K562 (cell line): ENCODE data around the gene OR14A16. TPM values are rescaled to one million over a fixed set of nuclear protein-coding genes. Genes with fewer than 3 reads are reported as not detected.

Source experiments
- ELF2 ChIP-seq: fragments of 250-450 bp; sonication (Bioruptor Pico); IDR thresholded peaks from 2 replicates; pipeline ENCODE4 v1.5.0; 2021; ENCODE audit warnings: mild to moderate bottlenecking
- HIVEP1 ChIP-seq: fragments of 250-450 bp; sonication (Bioruptor Pico); IDR thresholded peaks from 2 replicates; pipeline ENCODE4 v1.4.0; 2020; ENCODE audit warnings: mild to moderate bottlenecking
- HNRNPL ChIP-seq: fragments of 200-400 bp; formaldehyde crosslinking; IDR thresholded peaks from 2 replicates; pipeline ENCODE4 v1.6.1; 2017; ENCODE audit warnings: low read depth, mild to moderate bottlenecking, low read length
- HNRNPUL1 ChIP-seq: fragments of 200-400 bp; formaldehyde crosslinking; IDR thresholded peaks from 2 replicates; pipeline ENCODE4 v1.6.1; 2017; ENCODE audit warnings: low read length
- KDM5B ChIP-seq: fragments of 200-600 bp; sonication (generic); IDR thresholded peaks from 2 replicates; pipeline ENCODE4 v1.6.1; 2012; ENCODE audit warnings: low read depth, mild to moderate bottlenecking, moderate library complexity, low read length, control low read depth, inconsistent platforms; ENCODE audit not compliant: insufficient replicate concordance
- KLF1 ChIP-seq: fragments of 450-650 bp; IDR thresholded peaks from 2 replicates; pipeline ENCODE4 v1.6.1; 2016; ENCODE audit warnings: missing genetic modification characterization, missing compliant biosample characterization
- KLF6 ChIP-seq: fragments of 250-450 bp; sonication (Bioruptor Pico); IDR thresholded peaks from 2 replicates; pipeline ENCODE4 v1.4.0; 2020; ENCODE audit warnings: mild to moderate bottlenecking, moderate library complexity, borderline replicate concordance
- MED1 ChIP-seq: sonication (generic); formaldehyde crosslinking; IDR thresholded peaks from 2 replicates; pipeline ENCODE4 v1.8.1; 2023; ENCODE audit warnings: missing genetic modification reagents, borderline replicate concordance
- MEF2D ChIP-seq: conservative IDR thresholded peaks from 2 replicates; pipeline ENCODE4 v1.6.1; 2016; ENCODE audit warnings: low read depth, missing genetic modification characterization, missing compliant biosample characterization
- MTA1 ChIP-seq: fragments of 450-650 bp; IDR thresholded peaks from 2 replicates; pipeline ENCODE4 v1.6.1; 2017; ENCODE audit warnings: borderline replicate concordance
- NR2C1 ChIP-seq, 2 experiments: fragments of 450-650 bp; IDR thresholded peaks; 2 replicates each; pipeline ENCODE4 v1.6.1; 2017; ENCODE audit warnings: mild to moderate bottlenecking in 2 of 2, antibody characterized with exemption in 1 of 2, inconsistent platforms in 1 of 2, missing compliant biosample characterization in 1 of 2, missing genetic modification characterization in 1 of 2
- POLR2H ChIP-seq: IDR thresholded peaks from 2 replicates; pipeline ENCODE4 v1.6.1; 2016; ENCODE audit warnings: missing genetic modification characterization, low read depth, mild to moderate bottlenecking, control low read depth, missing compliant biosample characterization, moderate library complexity
- SAFB ChIP-seq: fragments of 200-400 bp; formaldehyde crosslinking; IDR thresholded peaks from 2 replicates; pipeline ENCODE4 v1.6.1; 2017; ENCODE audit warnings: low read depth, low read length, borderline replicate concordance
- SLC30A9 ChIP-seq: fragments of 250-450 bp; sonication (Bioruptor Pico); IDR thresholded peaks from 2 replicates; pipeline ENCODE4 v1.8.0; 2022; ENCODE audit warnings: mild to moderate bottlenecking, moderate library complexity
- SNRNP70 ChIP-seq: fragments of 200-400 bp; formaldehyde crosslinking; optimal IDR thresholded peaks from 2 replicates; pipeline ENCODE3; 2017; ENCODE audit warnings: low read depth, low read length
- TCFL5 ChIP-seq: fragments of 250-450 bp; sonication (Bioruptor Pico); conservative IDR thresholded peaks from 2 replicates; pipeline ENCODE4 v1.6.1; 2021; ENCODE audit warnings: mild to moderate bottlenecking, moderate library complexity, matching md5 sums
- U2AF2 ChIP-seq: fragments of 200-400 bp; formaldehyde crosslinking; optimal IDR thresholded peaks from 2 replicates; pipeline ENCODE3; 2017; ENCODE audit warnings: low read depth, mild to moderate bottlenecking, low read length
- USF1 ChIP-seq: sonication (generic); formaldehyde crosslinking; IDR thresholded peaks from 2 replicates; pipeline ENCODE4 v1.9.0; 2022; ENCODE audit warnings: mild to moderate bottlenecking, missing genetic modification reagents
- ZC3H8 ChIP-seq: fragments of 450-650 bp; IDR thresholded peaks from 2 replicates; pipeline ENCODE4 v1.6.1; 2017
- ZFPM2 ChIP-seq: fragments of 250-450 bp; sonication (Bioruptor Pico); IDR thresholded peaks from 2 replicates; pipeline ENCODE4 v1.5.1; 2022; ENCODE audit warnings: mild to moderate bottlenecking
- ZNF347 ChIP-seq: fragments of 450-650 bp; formaldehyde crosslinking; IDR thresholded peaks from 2 replicates; pipeline ENCODE4 v1.4.0; 2020; ENCODE audit warnings: low read depth, mild to moderate bottlenecking, moderate library complexity
- ZNF444 ChIP-seq: fragments of 250-450 bp; sonication (Bioruptor Pico); IDR thresholded peaks from 2 replicates; pipeline ENCODE4 v1.4.0; 2020; ENCODE audit warnings: mild to moderate bottlenecking, moderate library complexity
- ZNF668 ChIP-seq: fragments of 250-450 bp; sonication (Bioruptor Pico); IDR thresholded peaks from 2 replicates; pipeline ENCODE4 v1.8.0; 2022; ENCODE audit warnings: mild to moderate bottlenecking, inconsistent platforms
- ZNF75A ChIP-seq: fragments of 450-650 bp; formaldehyde crosslinking; IDR thresholded peaks from 2 replicates; pipeline ENCODE4 v1.4.0; 2020; ENCODE audit warnings: mild to moderate bottlenecking
- ZNF76 ChIP-seq: fragments of 250-450 bp; sonication (Bioruptor Pico); IDR thresholded peaks from 2 replicates; pipeline ENCODE4 v1.4.0; 2020; ENCODE audit warnings: mild to moderate bottlenecking, moderate library complexity, borderline replicate concordance
- ZNF778 ChIP-seq: fragments of 450-650 bp; formaldehyde crosslinking; IDR thresholded peaks from 2 replicates; pipeline ENCODE4 v1.4.0; 2020; ENCODE audit warnings: mild to moderate bottlenecking, moderate library complexity
- polyA plus RNA-seq, 8 experiments: library from polyadenylated mRNA; depleted of rRNA in 4 of 8; stranded (reverse) in 5 of 8; unstranded in 3 of 8; fragments of >200 nt; fragmentation: Nextera tagmentation in 2 of 8; fragmentation: Illumina TruSeq in 1 of 8; extraction: Ambion mirVana in 2 of 8; extraction: Trizol in 1 of 8; gene quantifications; 2 replicates each; pipeline versions ENCODE4 v1.2.1 to v1.2.3, GENCODE V29; 2011 to 2014; ENCODE audit warnings: inconsistent platforms in 1 of 8, missing spikeins in 1 of 8
- total RNA-seq, 7 experiments: library from RNA; depleted of rRNA in 6 of 7; stranded (reverse); fragments of >200 nt in 6 of 7; fragmentation: Illumina TruSeq in 2 of 7; extraction: Trizol in 2 of 7; gene quantifications; 2 replicates each; pipeline versions ENCODE4 v1.2.1 to v1.2.3, GENCODE V29; 2011 to 2021; ENCODE audit warnings: low replicate concordance in 1 of 7
- TF ChIP-seq, protein P1 (sequence below): fragments of 250-450 bp; sonication (Bioruptor Pico); IDR thresholded peaks from 2 replicates; pipeline ENCODE4 v1.8.0; 2022; ENCODE audit warnings: moderate library complexity, mild to moderate bottlenecking, inconsistent platforms
- TF ChIP-seq, protein P2 (sequence below): fragments of 450-650 bp; formaldehyde crosslinking; IDR thresholded peaks from 2 replicates; pipeline ENCODE4 v1.4.0; 2020; ENCODE audit warnings: mild to moderate bottlenecking, moderate library complexity

The OR14A16 gene
- total and polyA plus RNA-seq, 9 of the 15 experiments (the other 6 are each of a cell fraction or from before 2014, with no cell fraction given) = not detected

DNA sequence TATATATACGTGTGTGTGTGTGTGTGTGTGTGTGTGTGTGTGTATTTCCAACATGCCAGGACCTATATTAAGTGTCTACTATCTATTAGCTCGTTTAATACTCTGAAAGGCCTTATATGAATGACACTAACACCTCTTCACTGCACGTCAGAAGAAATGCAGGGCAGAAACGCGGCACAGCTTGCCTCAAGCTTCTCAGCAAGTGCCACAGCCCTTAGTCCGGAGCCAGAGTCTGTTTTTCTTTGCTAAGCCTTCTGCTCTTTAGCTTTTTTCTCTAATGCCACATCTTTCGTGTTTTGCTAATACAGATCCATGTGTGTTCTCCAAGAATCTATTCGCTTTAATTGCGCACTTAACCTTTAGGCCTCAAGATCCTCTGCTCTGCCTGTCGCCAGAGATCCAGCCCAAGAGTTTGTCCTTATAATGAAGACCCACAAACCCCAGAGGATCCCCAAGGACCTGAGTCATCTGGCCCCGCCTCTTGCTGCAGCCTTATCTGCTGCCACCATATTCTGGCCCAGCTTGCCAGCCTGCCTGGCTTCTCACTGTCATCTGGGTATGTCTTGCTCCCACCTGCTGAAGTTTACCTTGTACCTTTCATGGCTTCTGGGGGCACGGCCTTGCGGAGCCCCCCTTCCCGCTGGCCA, 31.1 kb upstream of the OR14A16 start (continued):
- TF ChIP-seq SLC30A9 (CRISPR knock-in tag) (no peak), U2AF2 (no peak), ZNF76 (no peak), TCFL5 (CRISPR knock-in tag) (no peak), MTA1 (no peak), MED1 (no peak), ZNF347 (CRISPR knock-in tag) (no peak), ZC3H8 (no peak), KLF1 (tag) (no peak), USF1 (CRISPR knock-in tag) (no peak), POLR2H (tag) (no peak), HIVEP1 (no peak), ZNF668 (CRISPR knock-in tag) (no peak), ZFPM2 (CRISPR knock-in tag) (no peak), HNRNPL (no peak), SAFB (no peak), NR2C1 (IDR thresholded peaks at IDR 0.05) (no peak), NR2C1 (tag; IDR thresholded peaks at IDR 0.05) (no peak), KDM5B (no peak), ZNF75A (no peak), MEF2D (tag) (no peak), ZNF778 (CRISPR knock-in tag) (no peak), KLF6 (no peak), ELF2 (no peak), HNRNPUL1 (no peak), ZNF444 (CRISPR knock-in tag) (no peak), SNRNP70 (no peak)
- TF ChIP-seq, protein P1, sequence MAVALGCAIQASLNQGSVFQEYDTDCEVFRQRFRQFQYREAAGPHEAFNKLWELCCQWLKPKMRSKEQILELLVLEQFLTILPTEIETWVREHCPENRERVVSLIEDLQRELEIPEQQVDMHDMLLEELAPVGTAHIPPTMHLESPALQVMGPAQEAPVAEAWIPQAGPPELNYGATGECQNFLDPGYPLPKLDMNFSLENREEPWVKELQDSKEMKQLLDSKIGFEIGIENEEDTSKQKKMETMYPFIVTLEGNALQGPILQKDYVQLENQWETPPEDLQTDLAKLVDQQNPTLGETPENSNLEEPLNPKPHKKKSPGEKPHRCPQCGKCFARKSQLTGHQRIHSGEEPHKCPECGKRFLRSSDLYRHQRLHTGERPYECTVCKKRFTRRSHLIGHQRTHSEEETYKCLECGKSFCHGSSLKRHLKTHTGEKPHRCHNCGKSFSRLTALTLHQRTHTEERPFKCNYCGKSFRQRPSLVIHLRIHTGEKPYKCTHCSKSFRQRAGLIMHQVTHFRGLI (CRISPR knock-in tag) = no peak
- TF ChIP-seq, protein P2, sequence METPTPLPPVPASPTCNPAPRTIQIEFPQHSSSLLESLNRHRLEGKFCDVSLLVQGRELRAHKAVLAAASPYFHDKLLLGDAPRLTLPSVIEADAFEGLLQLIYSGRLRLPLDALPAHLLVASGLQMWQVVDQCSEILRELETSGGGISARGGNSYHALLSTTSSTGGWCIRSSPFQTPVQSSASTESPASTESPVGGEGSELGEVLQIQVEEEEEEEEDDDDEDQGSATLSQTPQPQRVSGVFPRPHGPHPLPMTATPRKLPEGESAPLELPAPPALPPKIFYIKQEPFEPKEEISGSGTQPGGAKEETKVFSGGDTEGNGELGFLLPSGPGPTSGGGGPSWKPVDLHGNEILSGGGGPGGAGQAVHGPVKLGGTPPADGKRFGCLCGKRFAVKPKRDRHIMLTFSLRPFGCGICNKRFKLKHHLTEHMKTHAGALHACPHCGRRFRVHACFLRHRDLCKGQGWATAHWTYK (CRISPR knock-in tag) = no peak
